ENCODE data around the gene WDR49. TPM values are rescaled to one million over a fixed set of nuclear protein-coding genes. Genes with fewer than 3 reads are reported as not detected.

Gene WDR49
- total RNA-seq, 1 donor from 2014 or later = 1.1 TPM

GRCh38 chr3:167611718-167612117 is 42.0 kb downstream of the WDR49 start:
- no peak overlapping the region for H3K4me3 ChIP-seq (ENCODE audit: low read depth, low read length)
- no peak for TF ChIP-seq CTCF (IDR thresholded peaks at IDR 0.05; ENCODE audit: insufficient read depth, low read length, severe bottlenecking)
- no peaks in the 10 kb centered on the region for H3K27me3 ChIP-seq (ENCODE audit: control insufficient read depth, insufficient read depth, low read length)
- no peak for FAIRE-seq
- no peak for DNase-seq (ENCODE audit: low read depth)
- no peaks in the 10 kb centered on the region for H3K36me3 ChIP-seq (ENCODE audit: control insufficient read depth, insufficient read depth, low read length)

GRCh38 chr3:167609156-167609555 is 44.6 kb downstream of the WDR49 start:
- DNase-seq (ENCODE audit: low read depth) = no peak
- no peak for FAIRE-seq
- TF ChIP-seq CTCF (IDR thresholded peaks at IDR 0.05; ENCODE audit: insufficient read depth, low read length, severe bottlenecking) = no peak
- Histone ChIP-seq H3K36me3 (ENCODE audit: control insufficient read depth, insufficient read depth, low read length) (no peaks in the 10 kb centered on the region), H3K27me3 (ENCODE audit: control insufficient read depth, insufficient read depth, low read length) (no peaks in the 10 kb centered on the region), H3K4me3 (ENCODE audit: low read depth, low read length) (no peak overlapping the region)

- H3K4me3 ChIP-seq (ENCODE audit: low read depth, low read length) = no peak overlapping the region
- TF ChIP-seq CTCF (IDR thresholded peaks at IDR 0.05; ENCODE audit: insufficient read depth, low read length, severe bottlenecking) = no peak
- no peaks in the 10 kb centered on the region for H3K36me3 ChIP-seq (ENCODE audit: control insufficient read depth, insufficient read depth, low read length)
- no peaks in the 10 kb centered on the region for H3K27me3 ChIP-seq (ENCODE audit: control insufficient read depth, insufficient read depth, low read length)
- DNase-seq (ENCODE audit: low read depth) (no peak), FAIRE-seq (no peak)
Observed at GRCh38 chr3:167606836-167607235, 46.9 kb downstream of the WDR49 start.

GRCh38 chr3:167605871-167606270 is 47.9 kb downstream of the WDR49 start:
- Histone ChIP-seq H3K27me3 (ENCODE audit: control insufficient read depth, insufficient read depth, low read length) (no peaks in the 10 kb centered on the region), H3K36me3 (ENCODE audit: control insufficient read depth, insufficient read depth, low read length) (no peaks in the 10 kb centered on the region), H3K4me3 (ENCODE audit: low read depth, low read length) (no peak overlapping the region)
- no peak for FAIRE-seq
- no peak for DNase-seq (ENCODE audit: low read depth)
- TF ChIP-seq CTCF (IDR thresholded peaks at IDR 0.05; ENCODE audit: insufficient read depth, low read length, severe bottlenecking) = no peak

GRCh38 chr3:167602041-167602440 is 51.7 kb downstream of the WDR49 start:
- DNase-seq (ENCODE audit: low read depth) (no peak), FAIRE-seq (no peak)
- H3K36me3 ChIP-seq (ENCODE audit: control insufficient read depth, insufficient read depth, low read length) = no peaks in the 10 kb centered on the region
- TF ChIP-seq CTCF (IDR thresholded peaks at IDR 0.05; ENCODE audit: insufficient read depth, low read length, severe bottlenecking) = no peak
- H3K4me3 ChIP-seq (ENCODE audit: low read depth, low read length) = no peak overlapping the region
- no peaks in the 10 kb centered on the region for H3K27me3 ChIP-seq (ENCODE audit: control insufficient read depth, insufficient read depth, low read length)

- FAIRE-seq = no peak
- no peak for DNase-seq (ENCODE audit: low read depth)
- Histone ChIP-seq H3K36me3 (ENCODE audit: control insufficient read depth, insufficient read depth, low read length) (no peaks in the 10 kb centered on the region), H3K4me3 (ENCODE audit: low read depth, low read length) (no peak overlapping the region), H3K27me3 (ENCODE audit: control insufficient read depth, insufficient read depth, low read length) (no peaks in the 10 kb centered on the region)
- TF ChIP-seq CTCF (IDR thresholded peaks at IDR 0.05; ENCODE audit: insufficient read depth, low read length, severe bottlenecking) = no peak
Observed at GRCh38 chr3:167587651-167588050, 66.1 kb downstream of the WDR49 start.

Measured in bronchial epithelial cell (primary cell).